C4-2B (cell line): ENCODE measurements around the gene GGT6.

Experiments used
- CTCF ChIP-seq: fragments of 450-650 bp; conservative IDR thresholded peaks from 2 replicates; pipeline ENCODE4 v1.5.1; 2017; ENCODE audit warnings: mild to moderate bottlenecking
- ZFX ChIP-seq: fragments of 450-650 bp; IDR thresholded peaks from 2 replicates; pipeline ENCODE4 v1.6.1; 2017

DNA sequence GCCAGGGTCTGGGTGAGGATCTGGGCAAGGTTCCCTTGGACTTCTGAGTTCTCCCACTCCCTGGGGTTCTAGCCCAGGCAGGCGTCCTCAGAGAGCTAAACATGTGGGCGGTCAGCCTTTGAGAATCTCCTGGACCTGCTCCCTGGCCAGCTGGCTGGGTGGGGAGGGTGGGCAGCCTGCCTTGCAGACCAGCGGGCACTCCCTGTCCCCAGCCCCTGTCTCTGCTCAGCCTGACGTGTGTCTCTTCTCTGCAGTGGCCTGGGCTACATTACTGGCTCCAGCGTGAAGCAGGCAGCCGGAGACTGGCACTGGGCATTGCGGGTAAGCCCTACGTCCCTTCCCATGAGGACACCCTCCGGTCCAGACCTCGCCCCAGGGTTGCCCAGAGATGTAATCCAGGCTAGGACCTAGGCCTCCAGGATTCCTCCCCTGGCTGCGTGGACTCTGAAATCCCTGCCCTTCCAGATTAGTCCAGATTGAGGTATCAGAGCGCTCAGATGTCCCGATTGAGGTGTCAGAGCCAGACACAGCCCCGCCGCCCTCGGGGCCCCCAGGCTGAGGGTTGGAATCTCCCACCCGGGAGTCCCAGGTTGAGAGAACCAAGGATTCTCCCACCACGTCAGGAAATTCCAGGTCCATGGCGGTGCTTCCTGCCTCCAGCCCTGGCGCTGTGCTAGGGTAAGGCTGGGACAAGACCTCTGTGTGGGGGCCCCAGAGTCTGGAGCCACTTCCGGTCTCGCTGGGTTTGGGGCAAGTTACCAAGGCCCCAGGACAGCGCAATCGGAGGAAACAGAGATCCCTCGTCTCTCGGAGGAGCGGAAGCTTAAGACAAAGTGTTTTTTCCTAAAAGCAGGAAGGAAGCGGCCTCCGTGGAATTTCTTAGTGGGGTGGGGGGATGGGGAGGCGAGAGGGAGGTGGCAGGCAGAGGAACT lies 29.3 kb downstream of the GGT6 start:
- TF ChIP-seq CTCF (no peak), ZFX (no peak)
